ENCODE results near the gene DNM1L.

DNA sequence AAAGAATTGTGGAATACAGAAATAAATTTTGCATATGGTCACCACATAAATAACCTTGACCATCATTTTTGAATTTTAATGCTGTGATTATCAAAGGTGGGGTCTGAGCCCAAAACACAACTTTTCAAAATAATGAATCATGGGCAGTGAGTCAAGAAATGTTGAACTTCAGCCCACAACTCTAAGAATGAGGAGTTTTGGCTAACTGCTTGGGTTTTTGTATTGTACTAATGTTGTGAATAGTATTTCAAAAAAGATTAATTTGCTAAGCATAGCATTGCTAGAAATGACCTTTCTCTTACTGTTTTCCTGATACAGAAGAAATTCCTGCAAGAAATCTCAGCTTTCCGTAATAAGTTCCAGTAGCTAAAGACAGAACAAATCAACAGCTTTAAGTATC lies 101.0 kb downstream of the DNM1L start:
- TF ChIP-seq, protein P1, sequence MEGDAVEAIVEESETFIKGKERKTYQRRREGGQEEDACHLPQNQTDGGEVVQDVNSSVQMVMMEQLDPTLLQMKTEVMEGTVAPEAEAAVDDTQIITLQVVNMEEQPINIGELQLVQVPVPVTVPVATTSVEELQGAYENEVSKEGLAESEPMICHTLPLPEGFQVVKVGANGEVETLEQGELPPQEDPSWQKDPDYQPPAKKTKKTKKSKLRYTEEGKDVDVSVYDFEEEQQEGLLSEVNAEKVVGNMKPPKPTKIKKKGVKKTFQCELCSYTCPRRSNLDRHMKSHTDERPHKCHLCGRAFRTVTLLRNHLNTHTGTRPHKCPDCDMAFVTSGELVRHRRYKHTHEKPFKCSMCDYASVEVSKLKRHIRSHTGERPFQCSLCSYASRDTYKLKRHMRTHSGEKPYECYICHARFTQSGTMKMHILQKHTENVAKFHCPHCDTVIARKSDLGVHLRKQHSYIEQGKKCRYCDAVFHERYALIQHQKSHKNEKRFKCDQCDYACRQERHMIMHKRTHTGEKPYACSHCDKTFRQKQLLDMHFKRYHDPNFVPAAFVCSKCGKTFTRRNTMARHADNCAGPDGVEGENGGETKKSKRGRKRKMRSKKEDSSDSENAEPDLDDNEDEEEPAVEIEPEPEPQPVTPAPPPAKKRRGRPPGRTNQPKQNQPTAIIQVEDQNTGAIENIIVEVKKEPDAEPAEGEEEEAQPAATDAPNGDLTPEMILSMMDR (IDR thresholded peaks at IDR 0.05; ENCODE audit: borderline replicate concordance, extremely low read depth, low read length, poor library complexity, severe bottlenecking): no peak
- no peak for TF ChIP-seq EZH2 (IDR thresholded peaks at IDR 0.05; ENCODE audit: borderline replicate concordance, low read depth, low read length, severe bottlenecking)

All from DND-41 (cell line).